Hypothalamus (tissue), 51 donors: ENCODE results near the gene C1GALT1.
"Not testable (repeated sequence)": the region's sequence is repeated elsewhere in the genome, so short reads cannot be mapped to it uniquely, and the experiment has no call there.

Experiments
- DNase-seq, 51 donors: peaks; one replicate each; lab custom pipeline; 2025; lab: John Stamatoyannopoulos, UW

C1GALT1 gene

GRCh38 chr7:7199592-7199991 is 17.2 kb downstream of the C1GALT1 start:
- not testable (repeated sequence) for DNase-seq

GRCh38 chr7:7200255-7200654 is 17.9 kb downstream of the C1GALT1 start:
- not testable (repeated sequence) for DNase-seq

- no peak for DNase-seq
Measured at GRCh38 chr7:7201578-7202374, 19.4 kb downstream of the C1GALT1 start.

- no peak for DNase-seq
Measured at GRCh38 chr7:7202375-7202720, 20.0 kb downstream of the C1GALT1 start.

- DNase-seq, result no peak
Measured at GRCh38 chr7:7203813-7204575, 21.6 kb downstream of the C1GALT1 start.

GRCh38 chr7:7207876-7208275 is 25.5 kb downstream of the C1GALT1 start:
- no peak for DNase-seq

- DNase-seq, result no peak
Measured at GRCh38 chr7:7208520-7208919, 26.2 kb downstream of the C1GALT1 start.

GRCh38 chr7:7209412-7210050 is 27.2 kb downstream of the C1GALT1 start:
- DNase-seq, result no peak

- DNase-seq, result no peak
Measured at GRCh38 chr7:7210475-7211237, 28.3 kb downstream of the C1GALT1 start.

GRCh38 chr7:7212612-7213011 is 30.3 kb downstream of the C1GALT1 start:
- DNase-seq, result no peak

GRCh38 chr7:7214398-7215347 is 32.3 kb downstream of the C1GALT1 start:
- no peak for DNase-seq

GRCh38 chr7:7216279-7216678 is 33.9 kb downstream of the C1GALT1 start:
- no peak for DNase-seq

GRCh38 chr7:7219216-7219615 is 36.9 kb downstream of the C1GALT1 start:
- no peak for DNase-seq

- no peak for DNase-seq
Measured at GRCh38 chr7:7220821-7221220, 38.5 kb downstream of the C1GALT1 start.

- no peak for DNase-seq
Measured at GRCh38 chr7:7221599-7222038, 39.3 kb downstream of the C1GALT1 start.

- DNase-seq, result no peak
Measured at GRCh38 chr7:7223250-7223649, 40.9 kb downstream of the C1GALT1 start.

GRCh38 chr7:7226407-7226806 is 44.1 kb downstream of the C1GALT1 start:
- no peak for DNase-seq

GRCh38 chr7:7228472-7228871 is 46.1 kb downstream of the C1GALT1 start:
- peak in 2 of 51 donors; percentile 53 to 80 for DNase-seq

- peak in 27 of 51 donors; percentile 1 to 82 (median 19) for DNase-seq
Measured at GRCh38 chr7:7228967-7229366, 46.6 kb downstream of the C1GALT1 start.

GRCh38 chr7:7231000-7231399 is 48.7 kb downstream of the C1GALT1 start:
- no peak for DNase-seq
